Endothelial cell of umbilical vein (primary cell): Measurements from ENCODE around the gene POU6F2. TPM values are rescaled to one million over a fixed set of nuclear protein-coding genes. Genes with fewer than 3 reads are reported as not detected.

Experiments
- BruUV-seq: library from RNA; stranded (reverse); fragments of 400-500 nt; replicated peaks from 2 replicates; lab custom pipeline; 2021; lab: Mats Ljungman, UMichigan
- CTCF ChIA-PET: fragments of 300-600, 350-600 bp; sonication (Branson Sonifier 250); formaldehyde crosslinking; loops from one replicate; lab custom pipeline; 2021; ENCODE audit warnings: antibody characterized with exemption, inconsistent platforms; lab: Charles Lee
- POLR2A ChIA-PET: fragments of 300-600, 350-600 bp; sonication (Branson Sonifier 250); formaldehyde crosslinking; loops from one replicate; lab custom pipeline; 2021; ENCODE audit warnings: antibody characterized with exemption, inconsistent platforms; lab: Charles Lee
- DNase-seq: peaks from one replicate; pipeline ENCODE4 v3.0.0-alpha.2; 2011; ENCODE audit warnings: low read depth, low spot score
- FAIRE-seq: peaks from 2 replicates; lab custom pipeline; 2011; peaks lifted over from hg19 to GRCh38; lab: Jason Lieb, UNC
- H2AFZ ChIP-seq: 2 replicates; pipeline ENCODE4 v1.6.0; 2012; ENCODE audit warnings: low read depth, low read length, control low read depth, inconsistent platforms
- H3K27ac ChIP-seq: 2 replicates; pipeline ENCODE4 v1.5.1; 2011; ENCODE audit warnings: low read depth, mild to moderate bottlenecking, control low read depth, low read length, moderate library complexity; ENCODE audit not compliant: insufficient read depth
- H3K27me3 ChIP-seq, 2 experiments: 2 replicates each; pipeline versions ENCODE4 v1.6.0 to v1.6.1; 2011; ENCODE audit warnings: low read length in 2 of 2, mixed read lengths in 1 of 2; ENCODE audit not compliant: control insufficient read depth in 2 of 2, insufficient read depth in 2 of 2
- H3K36me3 ChIP-seq, 2 experiments: 2 replicates in 1 of 2; 3 replicates in 1 of 2; pipeline ENCODE4 v1.5.1; 2011; ENCODE audit warnings: low read length in 2 of 2, mild to moderate bottlenecking in 1 of 2, moderate library complexity in 1 of 2; ENCODE audit not compliant: control insufficient read depth in 2 of 2, insufficient read depth in 2 of 2; ENCODE audit errors: extremely low read depth in 1 of 2
- H3K4me1 ChIP-seq: 3 replicates; pipeline ENCODE4 v1.5.1; 2011; ENCODE audit warnings: mild to moderate bottlenecking, low read length; ENCODE audit not compliant: control insufficient read depth, insufficient read depth; ENCODE audit errors: extremely low read depth
- H3K4me2 ChIP-seq: 2 replicates; pipeline ENCODE4 v1.6.1; 2011; ENCODE audit warnings: low read length, control low read depth, mixed read lengths; ENCODE audit not compliant: insufficient read depth
- H3K4me3 ChIP-seq, 3 experiments: fragments of 200-600 bp in 1 of 3; sonication (generic), shearing (Covaris generic) in 1 of 3; replicated peaks in 1 of 3; 2 replicates each; pipeline ENCODE4 v1.5.1; 2011 to 2016; ENCODE audit warnings: control low read depth in 3 of 3, low read length in 3 of 3, mild to moderate bottlenecking in 2 of 3, inconsistent platforms in 1 of 3, low read depth in 1 of 3, moderate library complexity in 1 of 3; ENCODE audit not compliant: insufficient read depth in 1 of 3
- H3K79me2 ChIP-seq: 2 replicates; pipeline ENCODE4 v1.6.0; 2012; ENCODE audit warnings: low read length, inconsistent platforms; ENCODE audit not compliant: control insufficient read depth, insufficient read depth
- H3K9ac ChIP-seq: replicated peaks from 2 replicates; pipeline ENCODE3; 2011; ENCODE audit warnings: low read length, control low read depth; ENCODE audit not compliant: insufficient read depth; ENCODE audit errors: extremely low read depth
- H3K9me1 ChIP-seq: replicated peaks from 3 replicates; pipeline ENCODE4 v1.6.0; 2011; ENCODE audit warnings: mild to moderate bottlenecking, low read length; ENCODE audit not compliant: control insufficient read depth, insufficient read depth; ENCODE audit errors: extremely low read depth
- H3K9me3 ChIP-seq: replicated peaks from 2 replicates; pipeline ENCODE4 v1.5.1; 2012; ENCODE audit warnings: low read length, inconsistent platforms; ENCODE audit not compliant: control insufficient read depth, insufficient read depth
- H4K20me1 ChIP-seq: replicated peaks from 2 replicates; pipeline ENCODE3; 2011; ENCODE audit warnings: mild to moderate bottlenecking, low read length; ENCODE audit not compliant: control insufficient read depth, insufficient read depth; ENCODE audit errors: extremely low read depth
- EZH2 ChIP-seq: IDR thresholded peaks from 2 replicates; pipeline ENCODE4 v1.6.1; 2012; ENCODE audit warnings: borderline replicate concordance, low read depth, mild to moderate bottlenecking, moderate library complexity, low read length, inconsistent platforms; ENCODE audit not compliant: severe bottlenecking
- FOS ChIP-seq: IDR thresholded peaks from 2 replicates; pipeline ENCODE4 v1.6.1; 2011; ENCODE audit warnings: mild to moderate bottlenecking, low read length, moderate library complexity, borderline replicate concordance; ENCODE audit not compliant: insufficient read depth
- GATA2 ChIP-seq: IDR thresholded peaks from 2 replicates; pipeline ENCODE4 v1.7.0; 2011; ENCODE audit warnings: low read depth, mild to moderate bottlenecking, moderate library complexity, mixed read lengths, low read length; ENCODE audit not compliant: insufficient read length, insufficient read depth
- JUN ChIP-seq: IDR thresholded peaks from 2 replicates; pipeline ENCODE4 v1.6.1; 2011; ENCODE audit warnings: borderline replicate concordance, low read depth; ENCODE audit not compliant: insufficient read length, insufficient read depth
- MAX ChIP-seq: IDR thresholded peaks from 2 replicates; pipeline ENCODE4 v1.6.1; 2011; ENCODE audit not compliant: insufficient read depth, insufficient read length
- MYC ChIP-seq: IDR thresholded peaks from one replicate; pipeline ENCODE4 v1.6.1; 2011; ENCODE audit warnings: mild to moderate bottlenecking, low read depth, low read length
- POLR2A ChIP-seq: IDR thresholded peaks from 2 replicates; pipeline ENCODE4 v1.6.1; 2012; ENCODE audit warnings: low read depth, mild to moderate bottlenecking, control low read depth, low read length
- POLR2AphosphoS5 ChIP-seq: IDR thresholded peaks from 2 replicates; pipeline ENCODE4 v1.6.1; 2012; ENCODE audit warnings: low read depth, mild to moderate bottlenecking, control low read depth, low read length, moderate library complexity; ENCODE audit not compliant: insufficient read depth
- dilution Hi-C: fragments of 300-500 bp; cut with MboI; formaldehyde crosslinking; loops from one replicate; pipeline ENCODE4 v1.15.0; 2019; ENCODE audit warnings: low sequenced_read_pairs; ENCODE audit not compliant: extremely low pct_ligation_motif_present
- intact Hi-C: fragments of 100-400 bp; cut with micrococcal nuclease; formaldehyde crosslinking; loops from one replicate; pipeline ENCODE4 v1.10.0; 2022
- polyA plus RNA-seq, 4 experiments: library from polyadenylated mRNA; depleted of rRNA in 3 of 4; stranded (reverse) in 3 of 4; unstranded in 1 of 4; fragments of >200 nt; gene quantifications; 2 replicates each; pipeline versions ENCODE4 v1.2.1 to v1.2.3, GENCODE V29; 2011 to 2012; ENCODE audit warnings: missing spikeins in 1 of 4
- total RNA-seq: library from RNA; stranded (reverse); gene quantifications from 2 replicates; pipeline ENCODE4 v1.2.3, GENCODE V29; 2021
- TF ChIP-seq, protein P1 (sequence below), 2 donors: IDR thresholded peaks; 1 replicate in 1 of 2; 2 replicates in 1 of 2; pipeline ENCODE4 v1.5.1; 2011; ENCODE audit warnings: low read length in 2 of 2, mild to moderate bottlenecking in 2 of 2, moderate library complexity in 2 of 2, control low read depth in 1 of 2, inconsistent platforms in 1 of 2, low read depth in 1 of 2; ENCODE audit not compliant: insufficient read depth in 1 of 2; ENCODE audit errors: extremely low read depth in 1 of 2

Gene POU6F2
- total and polyA plus RNA-seq, 2 donors (not counting 3 experiments of a cell fraction or from before 2014, with no cell fraction given): 0.29 TPM; not detected in 1

DNA sequence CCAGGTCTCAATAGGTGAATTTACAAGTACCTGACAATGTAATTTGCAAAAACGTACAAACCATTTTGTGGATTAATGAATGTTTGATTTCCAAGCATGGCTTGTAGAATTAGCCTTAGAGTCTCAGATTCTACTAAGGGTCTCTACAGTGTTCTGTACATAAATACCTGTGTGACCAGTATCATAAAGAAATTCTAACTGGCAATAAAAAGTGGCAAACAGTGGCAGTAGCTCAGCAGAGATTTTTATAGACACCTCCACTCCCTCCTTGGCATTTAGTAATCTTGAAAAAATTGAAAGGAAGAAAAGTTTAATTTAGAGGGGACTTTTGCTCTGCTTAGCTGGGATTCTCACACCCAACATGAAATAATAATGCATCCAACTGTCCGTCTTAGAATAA, 220.8 kb downstream of the POU6F2 start:
- CTCF ChIA-PET: no interaction called here
- no peak for FAIRE-seq
- no peak for DNase-seq

More for the DNA sequence above, 220.8 kb downstream of the POU6F2 start:
- no peaks in the 10 kb centered on the region for H3K9me1 ChIP-seq
- H4K20me1 ChIP-seq: no peaks in the 10 kb centered on the region
- no peaks in the 10 kb centered on the region for H3K79me2 ChIP-seq
- intact Hi-C loops: no loop called here
- H3K27me3 ChIP-seq: no peaks in the 10 kb centered on the region
- BruUV-seq: no TSS peak
- POLR2A ChIA-PET: no interaction called here
- H3K4me2 ChIP-seq: no peak overlapping the region
- no peak overlapping the region for H2AFZ ChIP-seq
- TF ChIP-seq FOS (no peak), GATA2 (no peak), POLR2AphosphoS5 (no peak), POLR2A (no peak), MYC (no peak), JUN (no peak), EZH2 (no peak), MAX (no peak)
- TF ChIP-seq, protein P1, sequence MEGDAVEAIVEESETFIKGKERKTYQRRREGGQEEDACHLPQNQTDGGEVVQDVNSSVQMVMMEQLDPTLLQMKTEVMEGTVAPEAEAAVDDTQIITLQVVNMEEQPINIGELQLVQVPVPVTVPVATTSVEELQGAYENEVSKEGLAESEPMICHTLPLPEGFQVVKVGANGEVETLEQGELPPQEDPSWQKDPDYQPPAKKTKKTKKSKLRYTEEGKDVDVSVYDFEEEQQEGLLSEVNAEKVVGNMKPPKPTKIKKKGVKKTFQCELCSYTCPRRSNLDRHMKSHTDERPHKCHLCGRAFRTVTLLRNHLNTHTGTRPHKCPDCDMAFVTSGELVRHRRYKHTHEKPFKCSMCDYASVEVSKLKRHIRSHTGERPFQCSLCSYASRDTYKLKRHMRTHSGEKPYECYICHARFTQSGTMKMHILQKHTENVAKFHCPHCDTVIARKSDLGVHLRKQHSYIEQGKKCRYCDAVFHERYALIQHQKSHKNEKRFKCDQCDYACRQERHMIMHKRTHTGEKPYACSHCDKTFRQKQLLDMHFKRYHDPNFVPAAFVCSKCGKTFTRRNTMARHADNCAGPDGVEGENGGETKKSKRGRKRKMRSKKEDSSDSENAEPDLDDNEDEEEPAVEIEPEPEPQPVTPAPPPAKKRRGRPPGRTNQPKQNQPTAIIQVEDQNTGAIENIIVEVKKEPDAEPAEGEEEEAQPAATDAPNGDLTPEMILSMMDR (IDR thresholded peaks at IDR 0.05; ENCODE audit: extremely low read depth in 1 of 2, insufficient read depth in 1 of 2, low read depth in 1 of 2, low read length in 2 of 2): no peak
- no peak overlapping the region for H3K27ac ChIP-seq
- H3K36me3 ChIP-seq: no peaks in the 10 kb centered on the region
- no peak overlapping the region for H3K4me3 ChIP-seq
- dilution Hi-C loops: no loop called here
- H3K4me1 ChIP-seq: no peaks in the 10 kb centered on the region
- H3K9ac ChIP-seq: no peak overlapping the region
- no peaks in the 10 kb centered on the region for H3K9me3 ChIP-seq
